ENCODE results near the gene SHANK2.

- no peak for TF ChIP-seq CTCF (optimal IDR thresholded peaks at IDR 0.05 in 1 of 3, IDR thresholded peaks at IDR 0.05 in 1 of 3, conservative IDR thresholded peaks at IDR 0.05 in 1 of 3; ENCODE audit: extremely low read depth in 1 of 3, insufficient read depth in 2 of 3, low read length in 3 of 3)
- no peak for TF ChIP-seq EZH2 (IDR thresholded peaks at IDR 0.05; ENCODE audit: low read length)
Measured at GRCh38 chr11:71286701-71287643, 34.6 kb upstream of the SHANK2 start.
